GM18907 (cell line): ENCODE data around the gene BEST2.
A peak's percentile ranks its signal among the peaks of the same experiment; 100 is the strongest.

Experiments
- ATAC-seq: cut with Tn5 transposase; IDR thresholded peaks from one replicate; pipeline ENCODE4 v1.9.1; 2021; ENCODE audit warnings: mild to moderate bottlenecking, moderate library complexity; ENCODE audit not compliant: unreplicated experiment

Gene BEST2

DNA sequence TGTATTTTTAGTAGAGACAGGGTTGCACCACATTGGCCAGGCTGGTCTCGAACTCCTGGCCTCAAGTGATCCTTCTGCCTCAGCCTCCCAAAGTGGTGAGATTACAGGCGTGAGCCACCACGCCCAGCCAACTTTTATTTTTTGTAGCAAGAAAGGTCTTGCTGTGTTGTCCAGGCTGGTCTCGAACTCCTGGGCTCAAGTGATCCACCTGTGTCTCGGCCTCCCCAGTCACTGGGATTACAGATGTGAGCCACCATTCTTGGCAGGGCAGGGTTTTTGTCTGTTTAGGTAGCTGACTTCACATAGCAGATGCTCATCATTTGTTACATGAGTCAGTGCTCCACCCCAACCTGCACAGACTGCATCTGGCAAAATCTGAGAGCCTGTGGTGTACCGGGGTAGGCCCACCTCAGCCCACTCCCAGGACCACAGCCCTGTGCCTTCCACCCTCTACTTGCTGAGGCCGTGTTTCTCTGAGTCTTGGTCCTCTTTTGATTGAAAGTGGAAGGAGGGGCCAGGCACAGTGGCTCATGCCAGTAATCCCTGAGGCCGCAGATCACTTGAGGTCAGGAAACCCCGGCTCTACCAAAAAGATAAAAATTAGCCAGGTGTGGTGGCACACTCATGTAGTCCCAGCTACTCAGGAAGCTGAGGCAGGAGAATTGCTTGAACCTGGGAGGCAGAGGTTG is 23.7 kb upstream of the BEST2 start:
- ATAC-seq: no peak

DNA sequence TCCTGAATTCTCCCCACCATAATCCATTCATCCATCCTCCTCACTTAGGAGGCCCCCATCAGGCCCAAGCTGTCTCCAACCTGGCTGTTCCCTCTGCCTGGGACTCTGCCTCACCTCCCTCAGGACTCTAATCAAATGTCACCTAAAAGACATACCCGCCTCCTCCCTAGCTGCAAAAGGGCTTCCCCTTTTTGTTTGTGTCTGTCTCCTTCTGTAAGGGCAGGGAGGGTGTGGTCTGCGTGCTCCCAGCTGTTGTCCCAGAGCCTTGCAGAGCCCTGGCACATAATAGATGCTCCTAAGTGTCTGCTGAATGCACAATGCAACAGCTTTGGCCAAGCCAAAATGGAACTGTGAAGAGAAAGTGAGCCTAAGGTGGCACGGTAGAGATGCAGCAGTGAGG is 21.5 kb upstream of the BEST2 start:
- ATAC-seq: no peak

DNA sequence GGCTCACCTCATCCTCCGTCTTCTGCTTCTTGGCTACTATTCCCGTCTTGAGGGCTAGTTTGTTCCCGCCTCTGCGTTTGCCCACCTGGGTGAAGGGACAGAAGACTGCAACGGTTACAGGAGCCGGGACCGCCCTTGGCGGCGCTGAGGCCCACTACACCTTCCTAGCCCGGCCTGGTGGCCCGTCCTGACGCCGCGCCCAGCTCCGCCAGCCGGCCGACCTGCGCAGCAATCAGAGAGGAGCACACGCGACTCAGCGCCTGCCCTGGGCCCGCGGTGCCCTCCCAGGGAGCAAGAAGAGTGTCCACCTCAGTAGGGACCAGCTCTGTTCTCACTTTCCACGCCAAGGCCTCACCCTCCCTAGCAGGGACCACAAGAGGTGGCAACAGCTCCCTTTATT is 20.3 kb upstream of the BEST2 start:
- no peak for ATAC-seq

DNA sequence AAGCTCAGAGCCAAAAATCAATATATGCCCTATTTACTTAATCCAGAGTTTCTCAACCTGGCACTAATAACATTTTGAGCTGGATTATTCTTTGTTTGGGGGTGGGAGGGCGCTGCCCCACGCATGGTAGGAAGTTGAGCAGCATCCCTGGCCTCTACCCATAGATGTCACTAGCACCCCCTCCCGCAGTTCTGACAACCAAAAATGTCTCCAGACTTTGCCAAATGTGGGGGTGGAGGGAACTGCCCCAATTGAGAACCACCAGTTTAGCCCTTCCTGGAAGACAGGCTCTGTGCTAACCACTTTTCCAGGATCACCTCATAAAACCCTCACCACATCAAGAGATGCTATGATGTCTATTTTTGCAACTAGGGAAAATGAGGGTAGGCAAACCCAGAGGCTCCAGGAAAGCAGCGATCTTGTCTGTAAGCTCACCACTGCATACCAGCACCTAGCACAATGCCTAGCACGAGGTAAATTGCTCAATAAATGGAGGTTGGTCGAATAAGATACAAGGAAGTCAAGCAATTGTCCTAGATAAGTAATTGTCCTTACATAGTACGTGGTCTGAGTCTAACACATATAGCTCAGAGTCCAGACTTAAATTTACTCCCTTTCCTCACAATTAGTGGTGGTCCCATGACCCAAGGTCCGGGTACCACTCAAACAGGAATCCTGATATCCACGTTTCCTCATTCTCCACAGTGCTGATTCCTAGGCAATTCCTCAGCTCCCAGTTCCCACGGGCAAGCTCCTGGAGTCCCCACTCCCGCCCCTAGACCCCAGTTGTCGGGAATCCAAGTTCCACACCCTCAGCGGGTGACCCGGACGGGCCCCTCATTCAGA is 18.0 kb upstream of the BEST2 start:
- ATAC-seq: no peak

DNA sequence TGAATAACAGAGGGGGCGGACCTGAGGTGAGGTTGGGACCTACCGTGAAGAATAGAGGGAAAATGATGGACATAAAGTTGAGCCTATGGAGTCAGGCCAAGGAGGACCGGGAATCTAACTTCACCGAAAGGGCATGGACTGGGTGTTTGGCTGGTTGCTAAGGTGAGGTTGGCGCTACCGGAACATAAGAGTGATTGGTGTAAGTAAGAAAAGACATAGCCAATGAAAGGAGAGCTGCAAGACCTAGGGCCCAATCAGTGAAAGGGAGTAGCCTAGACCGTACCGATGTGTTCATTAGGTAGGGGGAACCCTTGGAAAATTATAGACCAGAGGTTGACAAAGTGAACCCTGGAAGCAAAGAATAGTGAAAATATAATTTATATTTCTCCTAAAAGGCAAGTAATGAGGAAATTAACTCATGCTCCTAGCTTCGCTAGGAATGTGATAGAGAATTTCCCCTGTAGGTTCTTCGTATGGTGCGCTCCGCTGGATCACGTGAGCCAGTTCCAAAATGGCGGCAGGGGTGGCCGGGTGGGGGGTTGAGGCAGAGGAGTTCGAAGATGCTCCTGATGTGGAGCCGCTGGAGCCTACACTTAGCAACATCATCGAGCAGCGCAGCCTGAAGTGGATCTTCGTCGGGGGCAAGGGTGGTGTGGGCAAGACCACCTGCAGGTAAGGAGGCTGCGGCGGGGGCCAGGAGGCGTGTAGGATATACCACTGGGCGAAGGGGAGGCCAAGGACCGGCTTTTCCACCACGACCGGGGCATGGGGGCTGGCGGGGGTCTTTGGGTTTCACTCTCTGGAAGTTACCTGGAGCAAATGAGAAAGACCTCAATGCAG is 14.4 kb upstream of the BEST2 start, which contains the start of gene GET3:
GET3 (plus strand) TSS at position 503 of the 840 bp plus-strand sequence; CDS start at position 512, 9 bp downstream.
- ATAC-seq: peak; percentile 77

DNA sequence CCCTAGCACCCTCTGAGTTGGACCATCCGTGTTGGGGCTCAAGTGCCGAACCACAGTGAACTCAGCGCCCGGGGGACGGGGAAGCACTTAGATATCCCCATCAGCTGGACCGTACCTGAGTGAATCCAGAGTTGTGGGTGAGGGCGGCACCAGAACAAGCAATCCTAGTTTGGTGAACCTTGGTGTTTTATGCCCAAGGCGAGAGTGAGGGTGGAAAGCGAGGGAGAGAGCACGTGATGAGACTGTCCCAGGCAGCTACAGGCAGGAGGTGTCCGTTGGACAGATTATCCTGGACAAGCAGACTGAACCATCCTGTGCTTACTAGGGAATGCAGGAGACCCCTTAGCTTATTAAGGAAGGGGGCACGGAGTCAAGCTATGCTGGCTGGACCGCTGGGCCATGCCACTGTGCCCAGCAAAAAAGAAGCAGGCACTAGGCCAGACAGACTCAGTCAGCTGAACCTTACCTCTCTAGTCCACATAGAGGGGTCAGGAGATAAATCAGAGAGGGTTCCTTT is 13.7 kb upstream of the BEST2 start:
- ATAC-seq: no peak

DNA sequence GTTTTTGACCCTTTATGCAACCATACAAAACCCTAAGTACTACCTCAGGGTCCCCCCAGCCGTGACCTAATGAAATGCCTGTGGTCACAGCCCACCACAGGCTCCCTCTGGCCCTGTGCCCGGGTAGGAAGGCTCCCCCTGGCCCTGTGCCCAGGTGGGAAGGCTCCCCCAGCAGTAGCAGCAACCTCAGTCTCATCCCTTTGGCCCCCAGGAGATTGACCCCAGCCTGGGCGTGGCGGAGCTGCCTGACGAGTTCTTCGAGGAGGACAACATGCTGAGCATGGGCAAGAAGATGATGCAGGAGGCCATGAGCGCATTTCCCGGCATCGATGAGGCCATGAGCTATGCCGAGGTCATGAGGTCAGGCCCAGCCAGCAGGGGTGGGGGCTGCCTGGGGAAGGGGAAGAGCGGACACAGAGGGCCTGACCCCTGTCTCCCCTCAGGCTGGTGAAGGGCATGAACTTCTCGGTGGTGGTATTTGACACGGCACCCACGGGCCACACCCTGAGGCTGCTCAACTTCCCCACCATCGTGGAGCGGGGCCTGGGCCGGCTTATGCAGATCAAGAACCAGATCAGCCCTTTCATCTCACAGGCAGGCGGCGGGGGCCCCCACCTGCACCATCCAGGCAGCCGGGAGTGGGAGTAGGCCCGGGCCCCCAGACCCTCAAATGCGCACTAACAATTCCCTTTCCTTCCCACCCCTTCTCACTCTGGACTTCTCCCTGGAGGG is 6.3 kb upstream of the BEST2 start:
- ATAC-seq: no peak

DNA sequence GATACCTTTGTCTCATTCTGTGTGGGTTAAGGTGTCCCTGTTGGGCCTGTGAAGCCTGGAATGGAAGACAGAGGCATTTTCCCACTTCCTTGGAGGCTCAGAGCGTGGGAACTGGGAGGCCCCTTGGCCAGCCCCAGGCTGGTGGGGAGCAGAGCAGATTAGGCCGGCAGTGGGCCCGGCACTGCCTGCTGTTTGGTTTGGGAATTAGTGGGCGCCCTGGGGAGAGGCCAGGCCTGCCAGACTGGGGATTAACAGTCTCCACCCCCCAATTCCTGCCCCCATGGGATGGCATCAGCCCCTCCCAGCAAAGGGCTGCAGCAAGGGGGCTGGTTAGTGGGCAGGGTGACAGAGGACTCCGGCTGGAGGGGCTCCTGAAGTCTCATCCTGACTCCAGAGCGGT is 3.1 kb upstream of the BEST2 start:
- ATAC-seq: no peak

DNA sequence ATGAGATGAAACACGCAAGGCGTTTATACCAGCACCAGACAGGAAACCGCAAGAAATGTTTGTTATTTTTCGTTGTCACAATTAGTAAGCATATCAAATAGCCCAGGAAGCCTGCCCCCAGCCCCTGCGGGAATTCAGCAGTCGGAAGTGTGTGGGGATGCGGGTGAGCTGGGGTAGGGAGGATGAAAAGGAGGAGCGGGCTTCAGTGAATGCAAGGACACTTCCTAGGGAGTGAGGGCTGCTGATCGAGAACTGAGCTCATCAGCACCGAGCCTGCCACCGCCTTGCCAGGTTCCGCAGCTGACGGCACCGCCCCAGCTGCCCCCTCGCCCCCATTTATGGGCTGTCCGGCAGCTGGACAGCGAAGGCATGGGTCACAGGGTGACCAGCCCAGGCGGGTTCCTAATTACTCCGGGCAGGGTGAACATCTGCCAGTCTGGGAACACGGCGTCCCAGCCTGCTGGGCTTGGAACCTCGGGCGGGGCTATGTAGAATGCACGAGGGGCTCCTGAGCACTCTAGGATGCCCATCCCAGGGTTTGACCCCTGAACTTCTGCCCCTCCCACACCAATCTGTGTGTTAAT is 1.6 kb upstream of the BEST2 start:
- ATAC-seq: no peak

DNA sequence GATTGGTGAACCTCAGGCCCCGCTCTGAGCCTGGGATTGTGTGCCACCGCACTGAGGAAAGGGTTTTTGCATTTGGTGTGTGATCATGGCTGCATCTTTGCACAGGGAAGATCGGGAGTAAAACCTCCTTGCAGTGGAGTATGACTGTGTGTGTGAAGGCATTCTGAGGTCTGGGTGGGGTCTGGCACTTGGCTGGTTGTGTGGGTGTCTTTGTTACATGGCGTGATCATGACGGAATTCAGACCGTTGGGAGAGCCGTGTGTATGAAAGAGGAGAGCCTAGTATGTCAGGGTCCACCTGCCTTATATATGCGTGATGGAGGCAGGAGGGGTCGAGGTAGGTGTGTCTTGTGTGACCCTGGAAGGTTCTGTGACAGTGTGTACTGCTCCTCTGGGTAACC is 740 bp upstream of the BEST2 start:
- no peak for ATAC-seq

DNA sequence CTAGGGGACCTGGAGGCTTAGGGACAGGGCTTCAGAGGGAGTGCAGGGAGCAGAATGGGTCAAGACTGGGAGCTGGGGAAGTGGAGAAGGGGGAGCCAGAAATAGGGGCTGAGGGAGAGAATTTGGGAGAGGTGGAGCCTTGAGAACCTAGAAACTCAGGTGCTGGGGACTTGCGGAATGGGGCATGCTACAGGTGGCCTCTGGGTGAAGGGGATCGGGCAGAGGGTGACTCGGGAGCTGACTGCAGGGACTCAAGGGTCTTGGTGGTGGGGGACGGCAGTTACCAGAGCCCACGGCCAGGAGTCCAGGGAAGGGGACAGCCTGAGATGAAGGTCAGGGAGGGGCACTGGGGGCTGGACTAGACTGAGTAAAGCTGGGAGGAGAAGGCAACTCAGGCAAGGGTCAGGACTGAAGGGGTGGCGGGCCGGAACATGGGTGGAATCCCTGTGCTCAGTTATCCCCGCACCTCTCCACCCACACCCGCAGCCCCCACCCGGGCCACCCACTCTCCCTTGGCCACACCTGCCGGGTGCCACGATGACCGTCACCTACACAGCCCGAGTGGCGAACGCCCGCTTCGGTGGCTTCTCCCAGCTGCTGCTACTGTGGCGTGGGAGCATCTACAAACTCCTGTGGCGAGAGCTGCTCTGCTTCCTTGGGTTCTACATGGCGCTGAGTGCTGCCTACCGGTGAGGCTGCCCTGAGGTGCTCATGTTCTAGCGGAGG is 628 bp downstream of the BEST2 start:
- no peak for ATAC-seq

DNA sequence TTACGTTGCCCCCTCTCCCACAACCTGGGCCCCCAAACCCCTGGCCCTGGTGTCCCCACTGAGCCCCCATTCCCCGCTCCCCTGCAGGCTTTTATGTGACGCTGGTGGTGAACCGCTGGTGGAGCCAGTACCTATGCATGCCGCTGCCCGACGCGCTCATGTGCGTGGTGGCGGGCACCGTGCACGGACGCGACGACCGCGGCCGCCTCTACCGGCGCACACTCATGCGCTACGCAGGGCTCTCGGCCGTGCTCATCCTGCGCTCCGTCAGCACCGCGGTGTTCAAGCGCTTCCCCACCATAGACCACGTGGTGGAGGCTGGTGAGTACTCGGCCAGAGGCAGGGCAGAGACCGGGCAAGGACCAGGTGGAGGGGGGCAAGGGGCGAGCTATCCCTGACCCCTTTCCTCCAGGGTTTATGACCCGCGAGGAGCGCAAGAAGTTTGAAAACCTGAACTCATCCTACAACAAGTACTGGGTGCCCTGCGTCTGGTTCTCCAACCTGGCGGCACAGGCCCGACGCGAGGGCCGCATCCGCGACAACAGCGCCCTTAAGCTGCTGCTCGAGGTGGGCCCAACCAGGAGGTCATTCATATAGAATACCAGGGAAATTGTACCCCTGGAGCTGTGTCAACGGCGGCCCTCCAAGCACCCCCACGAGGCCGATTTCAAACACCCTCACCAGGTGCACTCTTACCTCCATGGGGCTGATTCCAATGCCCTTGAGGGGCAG is 3.0 kb downstream of the BEST2 start:
- ATAC-seq: no peak

DNA sequence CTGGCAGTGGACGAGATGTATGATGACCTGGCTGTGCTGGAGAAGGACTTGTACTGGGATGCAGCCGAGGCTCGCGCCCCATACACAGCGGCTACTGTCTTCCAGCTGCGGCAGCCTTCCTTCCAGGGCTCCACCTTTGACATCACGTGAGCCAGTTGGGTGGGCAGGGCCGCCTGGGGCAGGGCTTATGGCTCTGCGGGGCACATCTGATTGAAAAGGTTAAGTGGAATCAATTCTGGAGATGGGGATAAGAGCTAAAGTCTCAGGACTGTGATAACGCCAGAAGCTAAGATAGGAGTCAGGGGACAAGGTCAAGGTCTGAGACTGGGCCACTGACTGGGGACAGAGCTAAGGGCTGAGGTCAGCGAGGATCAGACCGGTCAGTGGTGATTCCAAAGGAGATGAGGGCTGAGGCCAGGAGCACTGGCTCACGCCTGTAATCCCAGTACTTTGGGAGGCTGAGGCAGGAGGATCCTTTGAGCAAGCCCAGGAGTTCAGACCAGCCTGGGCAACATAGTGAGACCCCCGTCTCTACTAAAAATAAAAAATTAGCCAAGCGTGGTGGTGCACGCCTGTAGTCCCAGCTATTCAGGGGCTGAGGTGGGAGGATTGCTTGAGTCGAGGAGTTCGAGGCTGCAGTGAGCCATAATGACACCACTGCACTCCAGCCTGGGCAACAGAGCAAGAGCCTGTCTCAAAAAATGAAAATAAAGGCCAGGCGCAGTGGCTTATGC is 4.7 kb downstream of the BEST2 start:
- no peak for ATAC-seq

DNA sequence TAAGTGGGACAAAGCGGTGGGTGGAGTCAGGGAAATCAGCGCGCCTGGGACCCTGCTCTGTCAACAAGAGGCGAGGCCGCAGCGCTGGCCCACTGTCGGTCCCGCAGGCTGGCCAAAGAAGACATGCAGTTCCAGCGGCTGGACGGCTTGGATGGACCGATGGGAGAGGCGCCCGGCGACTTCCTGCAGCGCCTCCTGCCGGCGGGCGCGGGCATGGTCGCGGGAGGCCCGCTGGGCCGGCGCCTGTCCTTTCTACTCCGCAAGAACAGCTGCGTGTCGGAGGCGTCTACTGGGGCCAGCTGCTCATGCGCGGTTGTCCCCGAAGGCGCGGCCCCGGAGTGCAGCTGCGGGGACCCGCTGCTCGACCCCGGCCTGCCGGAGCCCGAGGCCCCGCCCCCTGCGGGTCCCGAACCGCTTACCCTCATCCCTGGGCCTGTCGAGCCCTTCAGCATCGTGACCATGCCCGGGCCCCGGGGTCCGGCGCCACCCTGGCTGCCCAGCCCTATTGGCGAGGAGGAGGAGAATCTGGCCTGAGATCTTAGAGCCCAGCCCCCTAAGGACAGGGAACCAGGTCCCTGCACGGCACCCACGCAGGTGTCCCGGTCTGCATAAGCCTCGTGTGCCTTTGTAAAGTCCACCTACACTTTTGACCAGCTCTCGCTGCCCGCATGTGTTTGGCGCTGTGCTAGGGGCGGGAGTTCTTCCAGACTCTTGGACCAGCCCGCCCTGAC is 6.1 kb downstream of the BEST2 start:
- no peak for ATAC-seq

DNA sequence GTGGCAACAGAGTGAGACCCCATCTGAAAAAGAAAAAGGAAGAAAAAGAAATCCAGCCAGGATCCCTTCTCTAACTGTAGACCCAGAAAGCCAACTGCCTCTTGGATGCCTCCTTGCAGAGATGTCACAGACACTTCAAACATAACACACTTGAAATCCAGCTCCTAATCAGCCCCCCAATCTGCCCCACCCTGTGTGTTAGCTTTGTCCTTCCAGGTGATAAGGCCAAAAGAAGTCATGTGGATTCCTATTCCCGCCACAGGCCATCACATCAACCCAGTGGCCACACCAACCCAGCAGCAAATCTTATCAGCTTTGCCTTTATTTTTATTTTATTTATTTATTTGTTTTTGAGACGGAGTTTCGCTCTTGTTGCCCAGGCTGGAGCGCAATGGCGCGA is 8.1 kb downstream of the BEST2 start:
- ATAC-seq: no peak

DNA sequence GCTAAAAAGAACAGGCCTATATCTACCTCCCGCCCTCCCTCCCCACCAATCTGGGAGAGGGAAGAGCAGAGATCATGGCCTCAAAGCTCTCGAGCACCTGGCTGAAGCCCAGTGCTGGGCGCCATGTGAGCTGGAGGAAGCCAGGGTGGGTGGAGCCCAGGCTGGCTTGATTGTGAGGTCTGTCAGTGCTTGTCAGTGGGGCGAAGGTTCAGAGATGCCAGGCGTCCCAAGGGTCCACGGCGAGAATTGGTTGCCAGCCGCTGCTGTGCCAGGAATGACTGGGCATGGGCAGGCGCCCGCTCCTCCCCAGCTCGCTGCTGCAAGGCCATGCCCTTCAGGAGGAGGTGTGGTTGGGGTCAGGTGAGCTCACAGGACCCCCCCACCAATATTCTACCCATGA is 11.5 kb downstream of the BEST2 start:
- no peak for ATAC-seq

DNA sequence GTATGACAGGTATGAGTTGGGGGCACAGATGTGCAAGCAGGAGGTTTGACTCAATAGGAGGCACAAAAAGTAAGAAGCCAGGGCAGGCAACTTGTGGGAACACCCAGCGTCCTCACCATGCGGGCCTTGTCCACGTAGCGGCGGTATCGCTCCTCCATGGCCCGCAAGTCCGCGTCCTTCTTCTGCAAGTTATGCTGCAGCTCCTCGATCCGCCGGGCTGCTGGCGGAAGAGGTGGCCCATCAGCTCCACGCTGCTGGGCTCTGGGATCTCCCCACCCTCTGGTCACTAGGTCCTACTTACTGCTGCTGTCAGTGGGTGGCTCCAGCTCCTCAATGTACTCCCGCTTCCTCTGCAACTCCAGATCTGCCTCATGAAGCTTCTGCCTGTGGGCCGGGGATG is 13.1 kb downstream of the BEST2 start:
- ATAC-seq: no peak
